Testis (tissue), 3 donors: ENCODE measurements around the gene CLEC6A. TPM values are rescaled to one million over a fixed set of nuclear protein-coding genes. Genes with fewer than 3 reads are reported as not detected.

Experiments
- DNase-seq: peaks from one replicate; pipeline ENCODE4 v3.0.0-alpha.2; 2019
- H3K27ac ChIP-seq, 2 donors: fragments of 200-600 bp; sonication (generic); one replicate each; pipeline ENCODE4 v1.5.1; 2019
- H3K27me3 ChIP-seq: fragments of 200-600 bp; sonication (generic); one replicate; pipeline ENCODE4 v1.5.1; 2019
- H3K36me3 ChIP-seq: fragments of 200-600 bp; sonication (generic); one replicate; pipeline ENCODE4 v1.5.1; 2017; ENCODE audit warnings: low read depth; ENCODE audit errors: missing control alignments
- H3K4me1 ChIP-seq: fragments of 200-600 bp; sonication (generic); one replicate; pipeline ENCODE4 v1.5.1; 2019
- H3K4me3 ChIP-seq, 2 donors: fragments of 200-600 bp; sonication (generic); one replicate each; pipeline ENCODE4 v1.5.1; 2017 to 2019
- H3K9me3 ChIP-seq: fragments of 200-600 bp; sonication (generic); one replicate; pipeline ENCODE4 v1.5.1; 2017
- CTCF ChIP-seq, 3 experiments: fragments of 450-650 bp in 2 of 3; fragments of 200-600 bp in 1 of 3; sonication (generic) in 1 of 3; IDR thresholded peaks; one replicate each; pipeline ENCODE4 v1.5.1; 2016 to 2019; ENCODE audit warnings: antibody characterized with exemption in 3 of 3, mild to moderate bottlenecking in 2 of 3, moderate library complexity in 1 of 3
- POLR2A ChIP-seq: fragments of 450-650 bp; IDR thresholded peaks from one replicate; pipeline ENCODE4 v1.6.1; 2017; ENCODE audit warnings: antibody characterized with exemption, mild to moderate bottlenecking, moderate library complexity
- WGBS, 2 donors: methylation state at CpG; one replicate each; pipeline ENCODE4 v1.1.5; 2018; 5-methylcytosine and 5-hydroxymethylcytosine counted together
- intact Hi-C: fragments of 100-400 bp; cut with DNase I; formaldehyde crosslinking; loops from one replicate; pipeline ENCODE4 v1.15.1; 2023; ENCODE audit warnings: low total_unique reads
- polyA plus RNA-seq: library from polyadenylated mRNA; stranded (reverse); fragments of 350-450 nt; fragmentation: Illumina TruSeq; extraction: RNeasy Lipid Tissue Mini Kit (QIAGEN cat#74804); gene quantifications from one replicate; pipeline ENCODE4 v1.2.3, GENCODE V29; 2014; ENCODE audit warnings: low read depth, low replicate concordance; ENCODE audit not compliant: insufficient read depth
- total RNA-seq, 2 donors: library from RNA; depleted of rRNA; stranded (reverse); fragments of >200 nt; gene quantifications; one replicate each; pipeline ENCODE4 v1.2.3, GENCODE V29; 2016

CLEC6A gene
- total and polyA plus RNA-seq, 3 donors from 2014 or later, result not detected

DNA sequence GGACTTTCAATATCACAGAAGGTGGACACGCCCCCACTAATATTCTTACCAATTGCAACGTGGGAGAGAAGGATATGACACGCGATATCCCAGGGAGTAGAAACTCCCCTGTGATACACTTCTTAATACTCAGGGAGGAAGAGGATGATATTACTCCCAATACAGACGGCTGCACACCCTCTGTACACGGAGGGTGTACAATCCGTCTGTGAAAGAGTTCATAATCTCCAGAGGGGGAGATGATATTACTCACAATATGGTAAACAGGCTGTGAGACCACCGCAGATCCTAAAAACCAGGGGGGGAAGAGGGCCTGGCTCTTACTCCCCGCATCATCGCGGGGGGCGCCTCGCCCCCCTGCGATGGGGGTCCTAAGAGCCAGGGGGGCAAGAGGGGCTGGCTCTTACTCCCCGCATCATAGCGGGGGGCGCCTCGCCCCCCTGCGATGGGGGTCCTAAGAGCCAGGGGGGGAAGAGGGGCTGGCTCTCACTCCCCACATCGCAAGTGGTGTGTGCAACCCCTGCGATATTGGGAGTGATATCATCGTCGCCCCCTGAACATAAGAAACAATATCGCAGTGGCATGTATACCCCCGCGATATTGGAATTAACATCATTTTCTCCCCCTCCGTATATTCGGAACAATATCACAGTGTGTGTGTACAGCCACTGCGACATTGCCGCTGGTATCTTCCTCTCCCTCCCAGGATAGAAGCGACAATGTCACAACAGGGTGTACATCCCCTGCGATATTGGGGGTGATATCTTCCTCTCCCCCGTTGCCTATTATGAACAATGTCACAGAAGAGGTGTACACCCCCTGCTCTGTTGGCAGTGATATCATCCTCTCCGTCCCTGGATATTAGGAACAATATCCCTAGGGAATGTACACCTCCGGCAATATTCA lies 8.9 kb upstream of the CLEC6A start:
- intact Hi-C loops, result no loop called here
- Histone ChIP-seq H3K4me1 (no peaks in the 10 kb centered on the region), H3K4me3 (no peak overlapping the region), H3K27me3 (no peaks in the 10 kb centered on the region), H3K36me3 (no peaks in the 10 kb centered on the region), H3K9me3 (no peaks in the 10 kb centered on the region), H3K27ac (no peak overlapping the region)
- WGBS, 2 donors, result 61 to 68% methylated on average over 24 to 35 of the region's 35 CpGs
- no peak for DNase-seq
- TF ChIP-seq POLR2A (no peak), CTCF (IDR thresholded peaks at IDR 0.05) (no peak)

GRCh38 chr12:8449355-8449859 lies 6.4 kb upstream of the CLEC6A start:
- intact Hi-C loops, result no loop called here
- TF ChIP-seq CTCF (IDR thresholded peaks at IDR 0.05) (no peak), POLR2A (no peak)
- no peaks in the 10 kb centered on the region for H3K9me3 ChIP-seq
- H3K27ac ChIP-seq, result no peak overlapping the region
- no peak overlapping the region for H3K4me3 ChIP-seq
- no peaks in the 10 kb centered on the region for H3K4me1 ChIP-seq
- DNase-seq, result no peak
- WGBS, 2 donors, result 60 to 74% methylated on average over 2 to 6 of the region's 7 CpGs
- no peaks in the 10 kb centered on the region for H3K36me3 ChIP-seq
- no peaks in the 10 kb centered on the region for H3K27me3 ChIP-seq

DNA sequence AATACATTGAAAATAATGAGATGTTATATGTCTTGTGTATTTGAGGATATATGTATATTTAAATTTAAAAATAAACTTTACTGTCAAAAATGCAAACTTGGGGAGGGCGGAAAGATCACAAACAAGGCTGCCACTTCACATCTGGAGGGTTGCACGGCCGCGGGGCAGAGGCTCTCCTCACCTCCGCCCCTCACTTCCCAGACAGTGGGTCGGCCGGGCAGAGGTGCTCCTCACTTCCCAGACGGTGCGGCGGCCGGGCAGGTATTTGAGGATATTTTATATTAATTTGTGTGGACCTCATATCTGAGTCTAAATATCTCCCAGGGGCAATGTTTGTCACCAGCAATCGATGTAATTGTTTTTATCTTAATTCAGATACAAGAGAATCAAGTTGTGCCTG lies 3.7 kb upstream of the CLEC6A start:
- 78 to 92% methylated on average over 12 of the region's 12 CpGs for WGBS, 2 donors
- no peak overlapping the region for H3K4me3 ChIP-seq
- no peak for DNase-seq
- TF ChIP-seq CTCF (IDR thresholded peaks at IDR 0.05), result no peak
- no peak for TF ChIP-seq POLR2A
- no peaks in the 10 kb centered on the region for H3K36me3 ChIP-seq
- H3K27me3 ChIP-seq, result no peaks in the 10 kb centered on the region
- H3K9me3 ChIP-seq, result no peaks in the 10 kb centered on the region
- H3K27ac ChIP-seq, result no peak overlapping the region
- intact Hi-C loops, result no loop called here
- H3K4me1 ChIP-seq, result no peaks in the 10 kb centered on the region

DNA sequence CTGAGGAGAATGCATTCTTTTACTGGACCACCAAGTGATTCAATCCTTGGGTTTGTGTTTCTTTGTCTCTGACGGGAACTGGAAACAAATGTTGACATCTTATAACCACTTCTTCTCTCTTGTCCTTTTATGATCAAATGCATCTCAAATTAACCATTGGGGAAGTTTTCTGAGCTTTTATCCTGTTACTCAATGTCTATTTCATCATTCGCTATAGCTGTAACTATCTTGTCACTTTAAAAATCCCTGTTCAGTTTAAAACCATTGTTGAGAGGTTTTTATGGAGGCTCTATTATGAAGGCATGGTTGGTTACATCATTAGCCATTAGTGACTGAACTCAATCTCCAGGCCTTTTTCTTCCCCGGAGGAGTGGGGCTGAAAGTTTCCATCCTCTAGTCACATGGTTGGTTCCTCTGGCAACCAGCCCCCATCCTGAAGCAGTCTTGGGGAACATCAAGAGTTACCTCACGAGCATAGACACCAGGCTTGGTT lies 2.7 kb upstream of the CLEC6A start:
- no peak for TF ChIP-seq POLR2A
- no peak for TF ChIP-seq CTCF (IDR thresholded peaks at IDR 0.05)
- Histone ChIP-seq H3K27ac (no peak overlapping the region), H3K4me3 (no peak overlapping the region), H3K9me3 (no peaks in the 10 kb centered on the region), H3K4me1 (no peaks in the 10 kb centered on the region), H3K36me3 (no peaks in the 10 kb centered on the region), H3K27me3 (no peaks in the 10 kb centered on the region)
- WGBS, 2 donors, result 41 to 49% methylated on average over 4 of the region's 4 CpGs
- intact Hi-C loops, result no loop called here
- DNase-seq, result no peak
